Bronchial epithelial cell (primary cell): ENCODE results near the gene GLB1L3. TPM values are rescaled to one million over a fixed set of nuclear protein-coding genes. Genes with fewer than 3 reads are reported as not detected.

Experiments
- DNase-seq: peaks from one replicate; pipeline ENCODE4 v3.0.0-alpha.2; 2010; ENCODE audit warnings: low read depth
- FAIRE-seq: peaks from 2 replicates; lab custom pipeline; 2011; peaks lifted over from hg19 to GRCh38; lab: Jason Lieb, UNC
- H3K27me3 ChIP-seq: 2 replicates; pipeline ENCODE4 v1.5.1; 2011; ENCODE audit warnings: low read length; ENCODE audit not compliant: control insufficient read depth, insufficient read depth
- H3K36me3 ChIP-seq: 2 replicates; pipeline ENCODE4 v1.5.1; 2011; ENCODE audit warnings: low read length; ENCODE audit not compliant: control insufficient read depth, insufficient read depth
- H3K4me3 ChIP-seq: 2 replicates; pipeline ENCODE4 v1.5.1; 2011; ENCODE audit warnings: mild to moderate bottlenecking, low read depth, low read length, control low read depth
- CTCF ChIP-seq: IDR thresholded peaks from 2 replicates; pipeline ENCODE4 v1.5.1; 2011; ENCODE audit warnings: mild to moderate bottlenecking, moderate library complexity, low read length, control low read depth, inconsistent platforms; ENCODE audit not compliant: insufficient read depth, severe bottlenecking
- total RNA-seq: library from RNA; depleted of rRNA; stranded (reverse); fragments of >200 nt; gene quantifications from 2 replicates; pipeline ENCODE4 v1.2.1, GENCODE V29; 2014

GLB1L3 gene
- total RNA-seq, 1 donor from 2014 or later: 2.1 TPM

DNA sequence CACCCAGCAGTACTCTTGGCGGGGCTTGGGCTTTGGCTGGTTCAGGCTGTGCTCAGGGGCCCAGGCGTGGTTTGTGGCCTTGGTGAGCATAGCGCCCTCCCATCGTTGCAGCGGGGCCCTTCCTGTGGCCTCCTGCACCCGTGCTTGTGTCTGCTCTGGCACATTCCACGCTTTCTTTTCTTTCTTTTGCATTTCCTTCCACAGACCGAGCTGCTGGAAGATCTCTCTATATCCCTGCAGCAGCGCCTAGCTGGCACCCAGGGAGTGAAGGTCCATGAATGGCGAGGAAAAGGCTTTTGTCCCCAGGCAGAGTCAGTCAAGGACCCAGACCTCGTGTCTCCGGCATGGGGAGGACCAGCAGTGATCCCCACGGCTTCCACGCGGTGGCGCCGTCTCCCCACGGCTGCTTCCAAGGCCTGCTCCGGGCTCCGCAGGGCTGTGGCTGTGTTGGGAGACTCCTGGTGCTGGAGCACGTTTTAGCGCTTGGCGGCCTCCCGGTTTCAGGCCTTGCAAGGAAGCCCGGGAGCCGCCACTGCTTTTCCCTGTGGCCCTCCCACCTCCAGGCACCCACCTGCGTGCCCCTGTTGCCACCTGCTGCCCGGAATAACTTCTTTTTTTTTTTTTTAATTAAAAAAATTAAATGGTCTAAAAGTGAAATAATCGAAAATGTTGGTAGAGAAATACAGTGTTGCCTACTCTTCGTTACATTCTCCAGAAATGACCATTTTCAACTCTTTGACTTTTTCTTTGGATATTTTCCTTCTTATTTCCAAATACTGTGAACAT, 84.1 kb downstream of the GLB1L3 start:
- TF ChIP-seq CTCF: peak; percentile 98
- peak; percentile 43 for FAIRE-seq

DNA sequence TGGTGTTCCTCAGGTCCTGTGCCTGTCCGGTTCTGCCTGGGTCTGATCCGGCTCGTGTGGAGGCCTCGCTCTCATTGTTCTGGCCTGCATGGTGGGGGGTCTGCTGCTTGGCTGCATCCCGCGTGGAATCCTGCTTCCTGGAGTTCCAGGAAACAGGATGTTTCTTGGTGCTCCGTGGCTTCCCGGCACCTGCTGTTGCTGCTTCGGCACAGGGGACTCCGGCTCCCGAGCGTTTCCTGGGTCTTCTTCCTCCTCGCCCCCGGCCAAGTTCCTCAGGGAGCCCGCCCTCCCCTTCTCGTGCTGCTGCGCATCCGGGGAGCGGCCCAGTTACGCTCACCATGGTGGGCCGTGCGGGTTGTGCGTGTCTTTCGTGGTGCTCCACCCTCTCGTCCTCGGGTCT, 85.5 kb downstream of the GLB1L3 start:
- no peak for TF ChIP-seq CTCF
- Histone ChIP-seq H3K27me3 (no peaks in the 10 kb centered on the region), H3K4me3 (no peak overlapping the region), H3K36me3 (no peaks in the 10 kb centered on the region)
- no peak for FAIRE-seq
- DNase-seq: no peak

More for the DNA sequence above, 84.1 kb downstream of the GLB1L3 start:
- Histone ChIP-seq H3K27me3 (no peaks in the 10 kb centered on the region), H3K36me3 (no peaks in the 10 kb centered on the region), H3K4me3 (no peak overlapping the region)
- peak; percentile 54 for DNase-seq

DNA sequence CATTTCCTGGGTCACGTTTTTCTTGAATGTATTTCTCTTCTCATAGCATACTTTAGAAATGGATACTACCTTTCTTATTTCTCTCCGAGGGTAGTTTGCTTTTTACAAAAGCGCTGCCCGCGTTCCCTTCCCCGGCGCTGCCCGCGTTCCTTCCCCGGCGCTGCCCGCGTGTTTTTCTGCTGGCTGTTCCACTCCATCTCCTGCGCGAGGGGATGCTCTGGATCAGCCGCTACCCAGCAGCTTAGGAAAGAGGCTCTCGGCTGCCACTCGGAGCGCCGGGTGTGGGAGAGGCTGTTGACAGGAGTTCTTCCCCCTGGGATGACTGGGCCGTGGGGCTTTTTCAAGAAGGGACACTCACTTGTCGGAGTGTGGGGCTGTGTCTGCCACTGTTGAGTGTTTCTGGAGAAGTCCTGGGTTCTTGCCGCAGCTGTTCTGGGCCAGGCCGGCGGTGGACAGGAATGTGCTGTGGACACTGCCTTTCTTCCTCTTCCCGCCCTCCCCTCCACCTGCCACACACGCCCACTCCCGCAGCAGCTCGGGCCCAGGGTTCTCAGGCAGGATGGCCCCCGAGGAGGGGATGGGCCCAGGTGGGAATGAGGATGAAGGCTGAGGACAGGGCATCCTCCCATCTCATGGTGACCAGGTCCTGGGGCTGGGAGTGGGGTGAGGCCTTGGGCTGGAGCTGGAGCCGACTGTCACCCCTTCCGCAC, 86.2 kb downstream of the GLB1L3 start:
- Histone ChIP-seq H3K36me3 (no peaks in the 10 kb centered on the region), H3K4me3 (no peak overlapping the region), H3K27me3 (no peaks in the 10 kb centered on the region)
- no peak for TF ChIP-seq CTCF
- no peak for FAIRE-seq
- DNase-seq: no peak

DNA sequence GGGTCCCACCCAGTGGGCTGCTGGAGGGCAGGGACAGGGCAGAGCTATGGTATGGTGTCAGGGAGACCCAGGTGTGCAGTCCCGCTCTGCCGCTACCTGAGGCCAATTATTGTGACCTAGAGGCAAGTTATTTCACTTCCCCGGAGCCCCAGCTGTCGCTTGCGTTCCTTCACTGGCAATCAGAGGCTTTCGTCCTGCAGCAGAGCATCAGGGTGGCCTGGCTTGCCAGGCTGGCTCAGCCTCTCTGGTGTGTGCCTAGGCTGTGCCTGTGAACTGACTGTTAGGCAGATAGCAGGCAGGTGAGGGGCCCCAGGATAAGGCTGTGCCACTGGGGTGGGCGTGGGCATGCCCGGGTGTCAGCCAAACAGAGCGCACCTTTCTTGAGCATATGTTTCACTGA, 87.0 kb downstream of the GLB1L3 start:
- no peaks in the 10 kb centered on the region for H3K27me3 ChIP-seq
- H3K36me3 ChIP-seq: no peaks in the 10 kb centered on the region
- no peak overlapping the region for H3K4me3 ChIP-seq
- DNase-seq (no peak), FAIRE-seq (no peak)
- TF ChIP-seq CTCF: no peak

DNA sequence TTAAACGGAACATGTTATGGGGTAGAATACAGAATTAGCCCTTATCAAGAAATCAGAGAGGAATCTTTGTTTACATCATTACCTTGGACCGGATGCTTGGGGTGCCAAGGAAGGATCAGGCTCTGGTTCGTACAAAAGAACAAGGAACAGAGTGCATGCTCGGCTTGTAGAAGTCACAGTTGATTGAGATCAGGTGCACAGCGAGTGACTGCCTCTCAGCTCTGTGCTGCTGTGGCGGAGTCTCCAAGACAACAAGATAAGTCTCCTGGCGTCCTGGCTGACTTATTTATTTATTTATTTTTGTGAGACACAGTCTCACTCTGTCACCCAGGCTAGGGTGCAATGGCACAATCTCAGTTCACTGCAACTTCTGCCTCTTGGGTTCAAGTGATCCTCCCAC, 87.4 kb downstream of the GLB1L3 start:
- no peak for DNase-seq
- no peak for TF ChIP-seq CTCF

More for the DNA sequence above, 87.4 kb downstream of the GLB1L3 start:
- Histone ChIP-seq H3K4me3 (no peak overlapping the region), H3K36me3 (no peaks in the 10 kb centered on the region), H3K27me3 (no peaks in the 10 kb centered on the region)
- FAIRE-seq: no peak
